ENCODE results near the gene OR1N2. TPM values are rescaled to one million over a fixed set of nuclear protein-coding genes. Genes with fewer than 3 reads are reported as not detected.
"Not testable (repeated sequence)": the region's sequence is repeated elsewhere in the genome, so short reads cannot be mapped to it uniquely, and the experiment has no call there.

The OR1N2 gene
- total and polyA plus RNA-seq, 9 donors = not detected

DNA sequence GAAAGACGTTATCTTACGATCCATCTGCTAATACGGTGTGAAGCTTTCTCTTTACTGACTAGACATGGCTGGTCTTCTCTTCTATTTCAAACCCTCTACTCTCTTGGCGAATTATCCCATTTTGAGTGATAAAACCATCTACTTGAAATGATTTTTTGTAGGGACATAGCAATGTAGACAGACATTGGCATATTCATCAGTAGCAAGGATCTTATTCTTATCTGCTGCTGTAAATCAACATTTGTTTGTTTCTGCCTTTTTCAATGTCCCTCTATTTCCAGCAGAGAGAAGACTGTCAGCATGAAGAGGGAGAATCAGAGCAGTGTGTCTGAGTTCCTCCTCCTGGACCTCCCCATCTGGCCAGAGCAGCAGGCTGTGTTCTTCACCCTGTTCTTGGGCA lies 34.1 kb upstream of the OR1N2 start, which contains the start of gene OR1J4:
Gene OR1J4 (plus strand): TSS at position 301 of the 400 bp plus-strand sequence. CDS start 0 bp downstream, at position 301.
- Histone ChIP-seq H3K9me3 (no peaks in the 10 kb centered on the region), H3K4me3 (no peak within 1 kb of the TSS), H3K27me3 (no peaks in the 10 kb centered on the region), H3K4me1 (ENCODE audit: insufficient read depth) (no peaks in the 10 kb centered on the region), H3K36me3 (no peaks in the 10 kb centered on the region), H3K27ac (no peak within 1 kb of the TSS)
- intact Hi-C loops (cut with DNase I) = no loop called here
- TF ChIP-seq EP300 (IDR thresholded peaks at IDR 0.05) (no peak), CTCF (IDR thresholded peaks at IDR 0.05) (no peak), POLR2A (IDR thresholded peaks at IDR 0.05) (no peak)
- WGBS, 3 donors = 69 to 79% (median 75%) methylated on average over 4 of the region's 4 CpGs
- no peak for DNase-seq

DNA sequence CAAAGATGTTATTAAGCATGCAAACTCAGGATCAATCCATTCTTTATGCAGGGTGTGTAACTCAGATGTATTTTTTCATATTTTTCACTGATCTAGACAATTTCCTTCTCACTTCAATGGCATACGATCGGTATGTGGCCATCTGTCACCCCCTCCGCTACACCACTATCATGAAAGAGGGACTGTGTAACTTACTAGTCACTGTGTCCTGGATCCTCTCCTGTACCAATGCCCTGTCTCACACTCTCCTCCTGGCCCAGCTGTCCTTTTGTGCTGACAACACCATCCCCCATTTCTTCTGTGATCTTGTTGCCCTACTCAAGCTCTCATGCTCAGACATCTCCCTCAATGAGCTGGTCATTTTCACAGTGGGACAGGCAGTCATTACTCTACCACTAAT lies 33.5 kb upstream of the OR1N2 start:
- H3K4me3 ChIP-seq = no peak overlapping the region
- H3K4me1 ChIP-seq (ENCODE audit: insufficient read depth) = no peaks in the 10 kb centered on the region
- intact Hi-C loops (cut with DNase I) = no loop called here
- WGBS, 3 donors = 85 to 89% (median 88%) methylated on average over 3 of the region's 3 CpGs
- H3K9me3 ChIP-seq = no peaks in the 10 kb centered on the region
- TF ChIP-seq EP300 (IDR thresholded peaks at IDR 0.05) (no peak), POLR2A (IDR thresholded peaks at IDR 0.05) (no peak), CTCF (IDR thresholded peaks at IDR 0.05) (no peak)
- no peaks in the 10 kb centered on the region for H3K27me3 ChIP-seq
- H3K27ac ChIP-seq = no peak overlapping the region
- DNase-seq = no peak
- H3K36me3 ChIP-seq = no peaks in the 10 kb centered on the region

- Histone ChIP-seq H3K4me1 (ENCODE audit: insufficient read depth) (no peaks in the 10 kb centered on the region), H3K27me3 (no peaks in the 10 kb centered on the region), H3K36me3 (no peaks in the 10 kb centered on the region), H3K27ac (no peak overlapping the region), H3K4me3 (no peak overlapping the region), H3K9me3 (no peaks in the 10 kb centered on the region)
- WGBS, 3 donors = 77 to 84% (median 79%) methylated on average over 10 of the region's 10 CpGs
- intact Hi-C loops (cut with DNase I) = no loop called here
- no peak for TF ChIP-seq CTCF (IDR thresholded peaks at IDR 0.05)
- TF ChIP-seq EP300 (IDR thresholded peaks at IDR 0.05) = no peak
- TF ChIP-seq POLR2A (IDR thresholded peaks at IDR 0.05) = no peak
- DNase-seq = no peak
These were observed 26.3 kb upstream of the OR1N2 start for GRCh38 chr9:122526602-122527001.

DNA sequence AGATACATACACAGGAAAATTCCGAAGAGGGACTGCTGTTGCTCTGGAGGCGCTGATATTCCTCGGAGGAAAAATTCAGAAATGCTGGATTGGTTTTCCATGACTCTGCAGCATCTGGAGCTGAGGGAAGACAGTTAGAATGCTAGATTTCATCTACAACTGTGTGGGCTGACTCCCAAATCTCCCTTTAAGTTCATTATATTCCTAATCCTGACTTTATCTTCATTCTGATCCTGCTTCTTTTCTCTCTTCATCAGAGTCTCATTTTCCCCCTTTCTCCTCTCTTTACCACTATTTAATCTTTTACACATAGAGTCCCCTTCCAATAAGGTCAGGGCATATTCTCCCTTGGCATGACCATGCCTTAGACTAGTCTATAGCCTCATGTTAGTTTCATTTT lies 25.7 kb upstream of the OR1N2 start, which contains the start of gene OR1N1:
Gene OR1N1 (minus strand): TSS at position 101 of the 400 bp plus-strand sequence. CDS start 0 bp downstream, at position 101.
- TF ChIP-seq CTCF (IDR thresholded peaks at IDR 0.05) (no peak), EP300 (IDR thresholded peaks at IDR 0.05) (no peak), POLR2A (IDR thresholded peaks at IDR 0.05) (no peak)
- 88% methylated on average over 3 of the region's 3 CpGs for WGBS, 3 donors

GRCh38 chr9:122531157-122531556 lies 21.8 kb upstream of the OR1N2 start:
- H3K36me3 ChIP-seq; H3K27ac ChIP-seq; H3K9me3 ChIP-seq; H3K27me3 ChIP-seq; DNase-seq; H3K4me3 ChIP-seq; intact Hi-C loops (cut with DNase I); H3K4me1 ChIP-seq (ENCODE audit: insufficient read depth): not testable (repeated sequence)
- WGBS, 3 donors = 49 to 58% (median 58%) methylated on average over 4 of the region's 4 CpGs

More for the DNA sequence above, 25.7 kb upstream of the OR1N2 start, which contains the start of gene OR1N1:
- H3K27ac ChIP-seq = no peak within 1 kb of the TSS
- no peaks in the 10 kb centered on the region for H3K27me3 ChIP-seq
- intact Hi-C loops (cut with DNase I) = no loop called here
- no peak within 1 kb of the TSS for H3K4me3 ChIP-seq
- H3K9me3 ChIP-seq = no peaks in the 10 kb centered on the region
- H3K36me3 ChIP-seq = no peaks in the 10 kb centered on the region
- no peak for DNase-seq
- H3K4me1 ChIP-seq (ENCODE audit: insufficient read depth) = no peaks in the 10 kb centered on the region

Data from ovary (tissue), 9 donors.